Activated CD8-positive, alpha-beta memory T cell treated with anti-CD3 and anti-CD28 coated beads, Interleukin-2, amount 10 ng/mL, durations not matched to agents 7 days and 5 days (primary cell): Measurements from ENCODE around the gene RASD1. TPM values are rescaled to one million over a fixed set of nuclear protein-coding genes. Genes with fewer than 3 reads are reported as not detected.

Experiments used
- ATAC-seq: fragments of 150-1000 bp; cut with Tn5 transposase; one replicate; pipeline ENCODE4 v1.10.0; 2021; ENCODE audit warnings: moderate library complexity
- CTCF ChIA-PET: fragments of 350-600 bp; sonication (Branson Sonifier 250); formaldehyde crosslinking; loops from one replicate; lab custom pipeline; 2021; ENCODE audit warnings: antibody characterized with exemption; lab: Charles Lee
- DNase-seq: peaks from one replicate; pipeline ENCODE4 v3.0.0-alpha.2; 2020
- H3K27ac Mint-ChIP-seq: one replicate; pipeline ENCODE4 v1.8.0; 2021; ENCODE audit warnings: mild to moderate bottlenecking, mixed read lengths
- H3K27me3 Mint-ChIP-seq: one replicate; pipeline ENCODE4 v1.8.0; 2021; ENCODE audit warnings: mixed read lengths
- H3K36me3 Mint-ChIP-seq: one replicate; pipeline ENCODE4 v1.8.0; 2021; ENCODE audit warnings: mild to moderate bottlenecking, mixed read lengths
- H3K4me1 Mint-ChIP-seq: one replicate; pipeline ENCODE4 v1.8.0; 2021; ENCODE audit warnings: mixed read lengths
- H3K4me3 Mint-ChIP-seq: one replicate; pipeline ENCODE4 v1.8.0; 2021; ENCODE audit warnings: mild to moderate bottlenecking, moderate library complexity, mixed read lengths
- H3K9me3 Mint-ChIP-seq: one replicate; pipeline ENCODE4 v1.8.0; 2022; ENCODE audit warnings: low read depth, mixed read lengths
- total RNA-seq, 2 experiments: library from RNA; stranded (reverse); gene quantifications; one replicate each; pipeline ENCODE4 v1.2.3, GENCODE V29; 2021

RASD1 gene
- 1 to 10 TPM; 2.2 to 2.5 TPM for total RNA-seq

DNA sequence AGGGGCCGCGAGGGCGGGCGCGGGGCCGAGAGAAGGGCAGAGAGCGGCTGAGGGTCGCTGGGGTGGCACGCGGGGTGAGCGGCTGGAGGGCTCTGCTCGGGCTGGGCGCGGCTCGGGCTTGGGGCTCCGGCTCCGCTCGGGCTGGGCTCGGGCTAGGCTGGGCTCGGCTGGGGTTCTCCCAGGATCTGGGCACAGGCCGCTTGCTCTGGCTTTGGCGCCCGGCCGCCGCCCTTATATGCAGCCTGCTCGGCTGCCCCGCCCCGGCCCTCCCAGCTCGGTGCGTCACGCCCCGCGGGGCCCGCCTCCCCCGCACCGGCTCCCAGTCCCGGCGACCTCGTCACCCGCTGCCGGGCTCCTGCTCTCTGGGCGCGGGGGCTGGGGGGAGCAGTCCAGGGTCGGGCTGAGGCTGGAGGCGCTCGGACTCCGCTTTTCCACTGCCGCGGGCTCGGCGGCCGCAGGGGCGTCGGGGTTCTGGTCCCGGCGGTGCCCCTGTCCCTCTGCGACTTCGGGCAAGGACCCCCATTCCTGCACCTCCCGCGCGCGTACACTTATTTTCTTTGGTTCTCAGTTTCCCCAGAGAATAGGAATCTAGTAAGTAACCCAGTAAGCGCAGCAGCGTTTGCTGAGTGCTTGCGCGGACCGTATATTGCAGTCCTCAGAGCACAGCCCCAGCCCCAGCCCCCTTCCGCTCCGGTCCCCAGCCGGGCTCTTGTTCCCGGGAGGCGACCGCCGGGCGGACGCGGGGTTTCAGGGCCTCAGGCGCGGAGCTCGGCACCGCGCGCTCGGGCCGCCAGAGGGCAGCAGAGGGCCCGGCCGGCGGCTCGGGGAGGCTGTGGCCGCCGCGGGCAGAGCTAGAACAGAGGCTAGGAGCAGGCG lies at the start of gene RASD1:
Gene RASD1 (minus strand): TSS at position 207 of the 876 bp plus-strand sequence. CDS start 214 bp downstream, outside the sequence.
- CTCF ChIA-PET: interaction anchor here (0.6 to 3.8 kb wide), 59 partner anchors 9 to 645 kb away, joined by 3 to 78 read pairs (median 4); partner anchors contain the start of gene PEMT
- Mint-ChIP-seq H3K27ac (no peak within 1 kb of the TSS), H3K27me3 (peaks cover 15% of the 10 kb centered on the region), H3K9me3 (no peaks in the 10 kb centered on the region), H3K36me3 (peaks cover 7% of the 10 kb centered on the region), H3K4me3 (peak within 1 kb of the TSS; percentile 52), H3K4me1 (peaks cover 4% of the 10 kb centered on the region)
- peak; percentile 85 for DNase-seq
- ATAC-seq: peak; percentile 86

GRCh38 chr17:17545984-17546383 lies 49.8 kb upstream of the RASD1 start:
- Mint-ChIP-seq H3K4me3 (no peak overlapping the region), H3K27me3 (no peaks in the 10 kb centered on the region), H3K9me3 (no peaks in the 10 kb centered on the region), H3K4me1 (no peaks in the 10 kb centered on the region), H3K27ac (no peak overlapping the region), H3K36me3 (no peaks in the 10 kb centered on the region)
- no peak for ATAC-seq
- DNase-seq: no peak
- CTCF ChIA-PET: interaction anchor here (1.2 kb wide), 1 partner anchor 97 kb away, joined by 4 read pairs; no protein-coding TSS in a partner anchor

GRCh38 chr17:17545031-17545820 lies 49.0 kb upstream of the RASD1 start:
- Mint-ChIP-seq H3K27ac (no peak overlapping the region), H3K27me3 (no peaks in the 10 kb centered on the region), H3K4me3 (no peak overlapping the region), H3K36me3 (no peaks in the 10 kb centered on the region), H3K4me1 (no peaks in the 10 kb centered on the region), H3K9me3 (no peaks in the 10 kb centered on the region)
- CTCF ChIA-PET: interaction anchor here (1.9 kb wide), 1 partner anchor 190 kb away, joined by 4 read pairs; no protein-coding TSS in a partner anchor
- no peak for DNase-seq
- ATAC-seq: no peak

DNA sequence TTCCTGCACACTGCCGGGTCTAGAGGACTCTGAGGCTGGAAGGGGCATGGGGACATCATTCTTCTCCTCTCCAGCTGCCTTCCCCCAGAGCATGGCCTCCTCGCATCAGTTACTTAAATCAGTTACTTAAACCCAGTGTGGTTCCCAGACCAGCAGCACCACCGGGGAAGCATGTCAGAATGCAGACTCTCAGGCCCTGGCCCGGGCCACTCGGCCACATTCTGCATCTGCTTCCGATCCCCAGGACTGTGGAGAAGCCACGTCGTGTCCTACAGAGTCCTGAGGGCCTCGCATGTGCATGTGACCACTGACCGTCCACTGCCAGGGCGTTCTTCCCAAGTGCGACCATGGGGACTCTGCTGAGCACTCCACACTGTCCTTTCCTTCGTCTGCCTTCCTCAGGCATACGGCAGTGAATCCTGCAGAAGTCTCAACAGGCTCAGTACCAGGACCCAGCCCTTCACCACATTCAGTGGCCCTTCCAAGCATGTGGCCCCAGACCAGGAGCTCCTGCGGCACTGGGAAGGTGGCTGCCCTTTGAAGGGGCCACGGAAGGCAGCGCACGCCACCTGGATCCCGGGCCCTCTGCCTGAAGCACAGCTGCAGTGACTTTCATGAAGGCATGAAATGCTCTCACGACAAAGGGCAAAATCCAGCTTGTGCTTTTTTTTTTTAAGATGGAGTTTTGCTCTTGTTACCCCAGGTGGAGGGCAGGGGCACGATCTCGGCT lies 46.9 kb upstream of the RASD1 start:
- CTCF ChIA-PET: interaction anchor here (1.0 to 1.9 kb wide), 2 partner anchors 46 to 188 kb away, joined by 4 read pairs; no protein-coding TSS in a partner anchor
- H3K36me3 Mint-ChIP-seq: no peaks in the 10 kb centered on the region
- H3K4me1 Mint-ChIP-seq: no peaks in the 10 kb centered on the region
- H3K4me3 Mint-ChIP-seq: no peak overlapping the region
- no peaks in the 10 kb centered on the region for H3K9me3 Mint-ChIP-seq
- no peak for DNase-seq
- ATAC-seq: no peak
- H3K27ac Mint-ChIP-seq: no peak overlapping the region
- no peaks in the 10 kb centered on the region for H3K27me3 Mint-ChIP-seq

GRCh38 chr17:17541640-17542001 lies 45.4 kb upstream of the RASD1 start:
- DNase-seq: no peak
- no peak for ATAC-seq
- Mint-ChIP-seq H3K27ac (no peak overlapping the region), H3K9me3 (no peaks in the 10 kb centered on the region), H3K36me3 (no peaks in the 10 kb centered on the region), H3K4me3 (no peak overlapping the region), H3K4me1 (no peaks in the 10 kb centered on the region), H3K27me3 (no peaks in the 10 kb centered on the region)
- CTCF ChIA-PET: interaction anchor here (1.5 kb wide), 1 partner anchor 45 kb away, joined by 4 read pairs; no protein-coding TSS in a partner anchor

DNA sequence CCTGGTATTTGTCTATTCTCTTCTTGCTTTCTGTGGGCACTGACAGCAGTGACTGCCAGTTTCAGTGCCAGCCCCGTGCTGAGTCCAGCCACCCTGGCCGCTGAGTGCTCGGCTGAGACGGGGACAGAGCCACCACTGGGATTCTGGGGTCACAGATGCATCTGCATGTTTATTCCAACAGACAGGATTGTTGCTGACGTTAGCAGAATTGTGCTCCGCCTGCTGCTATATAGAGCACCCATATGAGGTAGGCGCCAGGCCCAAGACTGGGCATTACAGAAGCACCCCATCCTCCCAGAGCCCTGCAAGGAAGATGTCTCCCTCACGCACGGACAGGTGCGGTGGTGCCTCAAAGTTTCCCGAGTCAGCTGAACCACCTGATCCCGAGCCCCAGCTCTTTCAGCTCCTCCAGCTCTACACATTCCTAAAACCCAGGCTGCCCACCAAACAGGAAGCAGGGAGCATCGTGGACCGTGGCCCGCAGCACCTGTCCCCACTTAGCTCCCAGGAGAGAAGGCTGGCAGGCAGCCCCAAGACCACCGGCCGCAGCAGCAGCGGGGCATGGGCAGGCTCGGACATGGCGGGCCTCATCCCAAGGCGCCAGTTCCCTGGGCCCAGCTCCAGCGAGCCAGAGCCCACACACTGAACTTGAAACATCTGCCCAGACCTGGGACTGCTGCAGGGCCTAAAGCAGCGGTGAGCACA lies 44.9 kb upstream of the RASD1 start:
- CTCF ChIA-PET: interaction anchor here (1.5 kb wide), 1 partner anchor 44 kb away, joined by 4 read pairs; no protein-coding TSS in a partner anchor

DNA sequence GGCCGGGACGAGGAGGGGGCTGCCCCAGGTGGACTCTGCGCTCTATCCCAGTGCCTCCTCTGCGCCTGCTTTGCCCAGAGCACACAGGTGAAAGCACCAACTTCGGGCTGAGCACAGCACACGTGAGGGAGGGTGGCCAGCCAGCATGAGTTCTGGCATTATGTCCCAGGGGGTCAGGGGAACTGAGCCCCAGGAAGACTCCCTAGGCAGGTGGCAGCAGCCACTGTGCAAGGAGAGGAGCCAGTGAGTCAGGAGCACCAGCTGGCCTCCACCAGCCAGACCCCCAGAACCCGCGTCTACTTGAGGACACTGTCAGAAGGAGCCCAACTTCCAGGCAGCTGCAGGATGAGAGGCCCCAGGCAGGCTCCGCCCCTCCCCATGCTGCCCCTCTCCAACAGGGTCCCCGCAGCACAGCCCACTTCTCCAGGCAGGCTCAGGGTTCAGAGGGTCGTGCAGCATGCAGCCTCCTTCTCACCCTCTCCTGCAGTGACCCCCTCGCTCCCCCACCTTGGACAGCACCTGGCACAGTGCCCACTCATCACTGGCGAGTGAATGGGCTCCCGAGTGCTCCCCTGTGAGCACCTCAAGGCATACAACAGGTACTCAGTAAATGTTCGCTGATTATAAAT lies 44.2 kb upstream of the RASD1 start:
- CTCF ChIA-PET: no interaction called here
- no peak for ATAC-seq

More for the DNA sequence above, 44.9 kb upstream of the RASD1 start:
- DNase-seq: no peak
- Mint-ChIP-seq H3K9me3 (no peaks in the 10 kb centered on the region), H3K4me1 (no peaks in the 10 kb centered on the region), H3K27me3 (no peaks in the 10 kb centered on the region), H3K36me3 (no peaks in the 10 kb centered on the region), H3K27ac (no peak overlapping the region), H3K4me3 (no peak overlapping the region)
- no peak for ATAC-seq

GRCh38 chr17:17539591-17539990 lies 43.4 kb upstream of the RASD1 start:
- no peak for DNase-seq
- Mint-ChIP-seq H3K36me3 (no peaks in the 10 kb centered on the region), H3K9me3 (no peaks in the 10 kb centered on the region), H3K4me3 (no peak overlapping the region), H3K27ac (no peak overlapping the region), H3K27me3 (no peaks in the 10 kb centered on the region), H3K4me1 (no peaks in the 10 kb centered on the region)
- ATAC-seq: no peak
- CTCF ChIA-PET: no interaction called here

More for the DNA sequence above, 44.2 kb upstream of the RASD1 start:
- Mint-ChIP-seq H3K9me3 (no peaks in the 10 kb centered on the region), H3K4me1 (no peaks in the 10 kb centered on the region), H3K27ac (no peak overlapping the region), H3K36me3 (no peaks in the 10 kb centered on the region), H3K27me3 (no peaks in the 10 kb centered on the region), H3K4me3 (no peak overlapping the region)
- no peak for DNase-seq

- no peak for ATAC-seq
These were observed 42.5 kb upstream of the RASD1 start for GRCh38 chr17:17538417-17539391.

GRCh38 chr17:17537311-17538099 lies 41.3 kb upstream of the RASD1 start:
- Mint-ChIP-seq H3K27ac (peak overlapping the region; percentile 58), H3K4me3 (no peak overlapping the region), H3K9me3 (no peaks in the 10 kb centered on the region), H3K4me1 (no peaks in the 10 kb centered on the region), H3K27me3 (no peaks in the 10 kb centered on the region), H3K36me3 (no peaks in the 10 kb centered on the region)
- ATAC-seq (no peak), DNase-seq (no peak)
- CTCF ChIA-PET: interaction anchor here (1.0 kb wide), 1 partner anchor 31 kb away, joined by 3 read pairs; no protein-coding TSS in a partner anchor

More at GRCh38 chr17:17538417-17539391, 42.5 kb upstream of the RASD1 start:
- Mint-ChIP-seq H3K4me3 (no peak overlapping the region), H3K9me3 (no peaks in the 10 kb centered on the region), H3K27me3 (no peaks in the 10 kb centered on the region), H3K27ac (no peak overlapping the region), H3K36me3 (no peaks in the 10 kb centered on the region), H3K4me1 (no peaks in the 10 kb centered on the region)
- CTCF ChIA-PET: interaction anchor here (1.0 to 1.2 kb wide), 3 partner anchors 30 to 182 kb away, joined by 3 read pairs; no protein-coding TSS in a partner anchor
- no peak for DNase-seq
